ENCODE data around the gene INO80D.
"Not testable (repeated sequence)": the region's sequence is repeated elsewhere in the genome, so short reads cannot be mapped to it uniquely, and the experiment has no call there.

INO80D gene

GRCh38 chr2:206083602-206084438, 2.2 kb downstream of the INO80D start:
- DNase-seq (ENCODE audit: low read depth) = peak; percentile 6

DNA sequence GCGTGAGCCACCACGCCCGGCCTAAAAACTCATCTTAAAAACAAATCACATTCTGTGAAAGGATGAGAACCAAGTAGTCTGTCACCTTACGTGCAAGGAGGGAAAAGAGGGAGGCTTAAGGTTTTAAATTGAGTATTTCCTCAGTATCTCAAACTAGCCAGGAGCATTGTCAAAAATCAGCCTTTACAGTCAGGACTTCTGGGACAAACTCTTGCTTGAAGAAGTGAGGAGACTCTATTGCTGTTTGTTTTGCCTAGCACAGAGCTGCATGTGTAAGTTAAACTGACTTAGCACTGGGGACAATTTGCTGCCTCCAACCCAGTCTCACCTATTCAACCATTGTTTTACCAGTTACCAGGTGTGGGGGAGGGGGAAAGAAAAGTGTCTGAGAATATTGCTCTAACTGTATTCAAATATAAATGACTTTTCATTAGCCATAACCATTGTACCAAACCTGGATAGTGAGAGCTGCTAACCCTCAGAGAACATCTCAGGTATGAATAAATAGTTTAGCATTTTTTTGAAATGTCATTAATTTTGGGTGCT, 3.6 kb downstream of the INO80D start:
- DNase-seq (ENCODE audit: low read depth) = no peak

- no peak for DNase-seq (ENCODE audit: low read depth)
These were observed 5.0 kb downstream of the INO80D start for GRCh38 chr2:206080927-206081326.

- DNase-seq (ENCODE audit: low read depth) = no peak
These were observed 6.1 kb downstream of the INO80D start for GRCh38 chr2:206079699-206080465.

DNA sequence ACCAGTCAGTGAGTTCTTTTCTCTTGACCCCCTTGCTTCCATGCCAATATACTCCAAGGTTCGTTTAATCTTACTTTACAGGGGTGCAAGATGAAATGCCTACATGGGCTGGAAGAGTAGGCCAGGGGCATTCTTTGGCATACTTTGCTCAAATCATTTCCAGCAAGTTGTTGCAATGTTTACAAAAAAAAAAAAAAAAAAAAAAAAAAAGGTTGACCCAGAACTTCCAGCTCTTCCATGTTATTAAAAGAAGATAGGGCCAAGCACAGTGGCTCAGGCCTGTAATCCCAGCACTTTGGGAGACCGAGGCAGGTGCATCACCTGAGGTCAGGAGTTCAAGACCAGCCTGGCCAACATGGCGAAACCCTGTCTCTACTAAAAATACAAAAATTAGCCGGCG, 8.1 kb downstream of the INO80D start:
- DNase-seq (ENCODE audit: low read depth) = not testable (repeated sequence)

- DNase-seq (ENCODE audit: low read depth) = no peak
These were observed 10.9 kb downstream of the INO80D start for GRCh38 chr2:206075113-206075512.

- DNase-seq (ENCODE audit: low read depth) = no peak
These were observed 14.2 kb downstream of the INO80D start for GRCh38 chr2:206071807-206072206.

DNA sequence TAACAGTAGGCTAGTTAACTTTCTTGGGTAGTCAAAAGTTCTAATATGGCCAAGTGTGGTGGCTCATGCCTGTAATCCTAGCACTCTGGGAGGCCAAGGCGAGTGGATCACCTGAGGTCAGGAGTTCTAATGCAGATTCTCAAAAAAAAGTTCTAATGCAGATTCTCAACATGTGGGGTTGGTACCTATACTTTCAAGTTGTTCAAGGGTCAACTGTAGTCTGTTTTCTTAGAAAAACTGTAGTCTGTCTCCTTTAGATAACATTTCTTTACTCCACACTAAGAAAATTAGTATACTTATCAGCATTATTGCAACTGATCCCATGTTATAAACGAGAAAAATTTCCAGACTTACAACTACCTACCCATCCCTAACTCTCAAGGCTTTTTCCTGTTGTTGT, 16.6 kb downstream of the INO80D start:
- no peak for DNase-seq (ENCODE audit: low read depth)

DNA sequence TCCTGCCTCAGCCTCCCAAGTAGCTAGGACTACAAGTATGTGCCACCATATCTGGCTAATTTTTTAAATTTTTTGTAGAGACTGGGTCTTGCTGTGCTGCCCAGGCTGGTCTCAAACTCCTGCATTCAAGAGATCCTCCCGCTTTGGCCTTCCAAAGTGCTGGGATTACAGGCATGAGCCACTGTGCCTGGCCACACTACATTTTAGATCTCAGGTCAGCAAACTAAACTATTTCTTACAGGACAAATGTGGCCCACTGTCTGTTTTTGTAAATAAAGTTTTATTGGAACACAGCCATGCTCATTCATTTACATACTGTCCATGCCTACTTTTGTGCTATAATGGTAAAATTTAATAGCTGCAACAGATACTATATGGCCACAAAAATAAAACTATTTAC, 17.8 kb downstream of the INO80D start:
- no peak for DNase-seq (ENCODE audit: low read depth)

- DNase-seq (ENCODE audit: low read depth) = peak; percentile 3
These were observed 21.9 kb downstream of the INO80D start for GRCh38 chr2:206064077-206064476.

GRCh38 chr2:206063635-206064034, 22.3 kb downstream of the INO80D start:
- DNase-seq (ENCODE audit: low read depth) = no peak

GRCh38 chr2:206062724-206063123, 23.2 kb downstream of the INO80D start:
- DNase-seq (ENCODE audit: low read depth) = no peak

DNA sequence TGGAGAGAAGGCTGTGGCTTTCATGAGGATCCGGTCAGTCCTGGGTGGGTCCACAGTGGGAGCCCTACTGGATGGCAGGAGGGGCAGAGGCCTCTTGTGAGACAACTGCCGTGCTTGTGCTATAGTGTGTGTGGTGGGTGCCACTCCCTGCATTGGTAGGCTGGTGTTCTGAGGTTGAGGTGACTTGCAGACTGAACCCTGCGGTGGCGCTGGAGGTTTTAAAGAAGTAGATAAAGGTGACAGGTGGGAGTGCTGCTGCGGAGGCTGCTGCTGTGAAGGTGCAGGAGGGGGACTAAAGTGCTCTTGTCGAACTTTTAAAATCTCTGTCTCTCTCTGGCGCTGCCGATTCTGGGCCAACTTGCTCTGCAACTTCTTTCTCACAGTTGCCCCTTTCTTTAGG, 29.7 kb downstream of the INO80D start:
- DNase-seq (ENCODE audit: low read depth) = no peak

- no peak for DNase-seq (ENCODE audit: low read depth)
These were observed 31.0 kb downstream of the INO80D start for GRCh38 chr2:206054952-206055351.

DNA sequence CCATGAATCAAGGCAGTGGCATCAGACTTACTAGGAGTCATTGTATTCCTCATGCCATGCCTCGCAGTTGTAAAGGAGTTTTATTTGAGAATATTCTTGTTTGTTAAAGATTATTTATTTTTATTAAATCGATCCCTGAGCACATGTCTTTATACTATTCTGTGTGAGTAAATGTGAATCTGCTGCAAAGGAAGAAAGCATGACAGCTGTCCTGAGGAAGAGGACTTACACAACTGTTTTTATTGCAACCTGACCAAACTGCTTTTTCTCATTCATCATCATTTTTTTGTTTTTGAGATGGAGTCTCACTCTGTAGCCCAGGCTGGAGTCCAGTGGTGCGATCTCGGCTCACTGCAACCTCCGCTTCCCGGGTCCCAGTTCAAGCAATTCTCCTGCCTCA, 34.1 kb downstream of the INO80D start:
- DNase-seq (ENCODE audit: low read depth) = no peak

GRCh38 chr2:206049392-206049791, 36.6 kb downstream of the INO80D start:
- no peak for DNase-seq (ENCODE audit: low read depth)

GRCh38 chr2:206045251-206045650, 40.7 kb downstream of the INO80D start:
- DNase-seq (ENCODE audit: low read depth) = no peak

DNA sequence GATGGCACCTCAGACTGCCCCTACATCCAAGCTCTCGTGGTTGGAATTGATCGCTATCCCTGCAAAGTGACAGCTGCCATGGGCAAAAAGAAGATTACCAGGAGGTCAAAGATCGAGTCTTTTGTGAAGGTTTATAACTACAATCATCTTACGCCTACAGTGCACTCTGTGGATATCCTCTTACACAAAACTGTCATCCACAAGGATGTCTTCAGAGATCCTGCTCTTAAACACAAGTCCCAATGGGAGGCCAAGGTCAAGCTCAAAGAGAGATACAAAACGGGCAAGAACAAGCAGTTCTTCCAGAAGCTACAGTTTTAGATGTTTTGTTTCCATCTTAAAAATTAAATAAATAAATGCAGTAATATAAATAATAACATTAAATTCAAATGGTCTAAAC, 45.4 kb downstream of the INO80D start:
- DNase-seq (ENCODE audit: low read depth) = no peak

DNA sequence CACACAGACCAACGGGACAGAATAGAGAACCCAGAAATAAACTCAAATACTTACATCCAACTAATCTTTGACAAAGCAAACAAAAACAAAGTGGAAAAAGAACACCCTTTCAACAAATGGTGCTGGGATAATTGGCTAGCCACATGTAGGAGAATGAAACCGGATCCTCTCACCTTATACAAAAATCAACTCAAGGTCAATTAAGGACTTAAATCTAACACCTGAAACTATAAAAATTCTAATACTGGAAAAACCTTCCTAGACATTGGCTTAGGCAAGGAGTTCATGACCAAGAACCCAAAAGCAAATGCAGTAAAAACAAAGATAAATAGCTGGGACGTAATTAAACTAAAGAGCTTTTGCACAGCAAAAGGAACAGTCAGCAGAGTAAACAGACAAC, 50.6 kb downstream of the INO80D start:
- DNase-seq (ENCODE audit: low read depth) = not testable (repeated sequence)

- not testable (repeated sequence) for DNase-seq (ENCODE audit: low read depth)
These were observed 52.5 kb downstream of the INO80D start for GRCh38 chr2:206033452-206033851.

GRCh38 chr2:206031950-206032567, 53.9 kb downstream of the INO80D start:
- no peak for DNase-seq (ENCODE audit: low read depth)

DNA sequence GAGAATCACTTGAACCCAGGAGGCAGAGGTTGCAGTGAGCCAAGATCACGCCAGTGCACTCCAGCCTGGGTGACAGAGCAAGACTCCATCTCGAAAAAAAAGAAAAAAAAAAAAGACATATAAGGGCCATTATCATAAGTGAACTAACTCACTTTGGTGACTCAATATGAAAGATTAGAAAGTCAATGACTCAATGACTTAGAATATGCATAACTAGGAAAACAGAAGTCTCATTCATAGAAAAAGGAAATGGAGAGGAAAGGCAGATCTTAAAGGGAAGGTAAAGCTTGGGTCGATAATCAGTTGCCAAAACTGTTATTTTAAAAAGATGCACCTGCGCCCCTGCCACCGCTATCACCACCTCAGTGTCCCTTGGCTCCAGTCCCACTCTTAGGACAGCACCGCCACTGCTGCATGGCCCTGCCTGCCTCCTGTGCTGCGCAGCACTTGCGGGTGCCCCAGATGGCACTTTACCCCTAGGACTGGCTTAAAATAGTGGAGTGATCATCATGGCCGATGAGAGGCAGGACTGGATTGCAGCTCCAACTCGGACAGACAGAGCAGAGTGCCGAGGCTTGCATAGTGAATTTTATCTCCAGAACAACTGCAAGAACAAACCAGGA, 54.7 kb downstream of the INO80D start:
- no peak for DNase-seq (ENCODE audit: low read depth)

Data from fibroblast of gingiva (primary cell).